ENCODE measurements around the gene LGR5.

Gene LGR5, protein sequence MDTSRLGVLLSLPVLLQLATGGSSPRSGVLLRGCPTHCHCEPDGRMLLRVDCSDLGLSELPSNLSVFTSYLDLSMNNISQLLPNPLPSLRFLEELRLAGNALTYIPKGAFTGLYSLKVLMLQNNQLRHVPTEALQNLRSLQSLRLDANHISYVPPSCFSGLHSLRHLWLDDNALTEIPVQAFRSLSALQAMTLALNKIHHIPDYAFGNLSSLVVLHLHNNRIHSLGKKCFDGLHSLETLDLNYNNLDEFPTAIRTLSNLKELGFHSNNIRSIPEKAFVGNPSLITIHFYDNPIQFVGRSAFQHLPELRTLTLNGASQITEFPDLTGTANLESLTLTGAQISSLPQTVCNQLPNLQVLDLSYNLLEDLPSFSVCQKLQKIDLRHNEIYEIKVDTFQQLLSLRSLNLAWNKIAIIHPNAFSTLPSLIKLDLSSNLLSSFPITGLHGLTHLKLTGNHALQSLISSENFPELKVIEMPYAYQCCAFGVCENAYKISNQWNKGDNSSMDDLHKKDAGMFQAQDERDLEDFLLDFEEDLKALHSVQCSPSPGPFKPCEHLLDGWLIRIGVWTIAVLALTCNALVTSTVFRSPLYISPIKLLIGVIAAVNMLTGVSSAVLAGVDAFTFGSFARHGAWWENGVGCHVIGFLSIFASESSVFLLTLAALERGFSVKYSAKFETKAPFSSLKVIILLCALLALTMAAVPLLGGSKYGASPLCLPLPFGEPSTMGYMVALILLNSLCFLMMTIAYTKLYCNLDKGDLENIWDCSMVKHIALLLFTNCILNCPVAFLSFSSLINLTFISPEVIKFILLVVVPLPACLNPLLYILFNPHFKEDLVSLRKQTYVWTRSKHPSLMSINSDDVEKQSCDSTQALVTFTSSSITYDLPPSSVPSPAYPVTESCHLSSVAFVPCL

DNA sequence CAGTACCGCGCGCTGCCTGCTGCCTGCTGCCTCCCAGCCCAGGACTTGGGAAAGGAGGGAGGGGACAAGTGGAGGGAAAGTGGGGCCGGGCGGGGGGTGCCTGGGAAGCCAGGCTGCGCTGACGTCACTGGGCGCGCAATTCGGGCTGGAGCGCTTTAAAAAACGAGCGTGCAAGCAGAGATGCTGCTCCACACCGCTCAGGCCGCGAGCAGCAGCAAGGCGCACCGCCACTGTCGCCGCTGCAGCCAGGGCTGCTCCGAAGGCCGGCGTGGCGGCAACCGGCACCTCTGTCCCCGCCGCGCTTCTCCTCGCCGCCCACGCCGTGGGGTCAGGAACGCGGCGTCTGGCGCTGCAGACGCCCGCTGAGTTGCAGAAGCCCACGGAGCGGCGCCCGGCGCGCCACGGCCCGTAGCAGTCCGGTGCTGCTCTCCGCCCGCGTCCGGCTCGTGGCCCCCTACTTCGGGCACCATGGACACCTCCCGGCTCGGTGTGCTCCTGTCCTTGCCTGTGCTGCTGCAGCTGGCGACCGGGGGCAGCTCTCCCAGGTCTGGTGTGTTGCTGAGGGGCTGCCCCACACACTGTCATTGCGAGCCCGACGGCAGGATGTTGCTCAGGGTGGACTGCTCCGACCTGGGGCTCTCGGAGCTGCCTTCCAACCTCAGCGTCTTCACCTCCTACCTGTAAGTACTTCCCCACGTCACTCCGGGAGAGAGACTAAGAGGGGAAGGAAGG lies at the start of gene LGR5:
Gene LGR5 (plus strand): TSS at position 186 of the 732 bp plus-strand sequence. CDS start 283 bp downstream, at position 469.
- no peak for DNase-seq (ENCODE audit: low read depth in 2 of 2, low spot score in 1 of 2)

DNA sequence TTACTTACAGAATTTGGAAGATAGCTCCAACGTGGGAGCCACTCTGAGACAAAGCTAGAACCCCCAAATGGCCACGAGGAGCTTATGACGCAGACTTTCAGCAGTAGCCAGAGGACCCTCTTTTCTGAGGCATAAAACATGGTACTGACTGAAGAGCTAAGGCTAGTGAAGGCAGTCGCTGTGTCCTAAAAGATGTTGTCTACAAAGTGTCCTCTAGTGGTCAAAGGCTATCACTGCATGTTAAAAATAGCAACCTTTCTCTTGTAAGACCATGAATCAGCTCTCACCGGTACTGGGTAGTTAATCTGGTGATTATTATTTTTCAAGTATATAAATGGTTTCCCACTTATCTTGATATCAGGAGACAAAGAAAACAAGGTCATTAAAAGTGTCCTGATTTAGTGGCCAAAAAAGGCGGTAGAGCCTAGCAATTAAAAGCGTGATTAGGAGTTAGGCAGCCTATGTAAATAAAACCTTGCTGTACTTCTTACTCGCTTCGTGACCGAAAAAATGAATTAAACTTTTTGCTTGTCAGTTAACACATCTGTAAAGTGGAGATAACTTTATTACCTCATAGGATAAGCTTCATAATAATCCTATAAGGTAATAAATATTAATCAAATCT lies 47.0 kb upstream of the LGR5 start:
- no peak for DNase-seq (ENCODE audit: low read depth in 2 of 2, low spot score in 1 of 2)

GRCh38 chr12:71393625-71394024 lies 46.0 kb upstream of the LGR5 start:
- DNase-seq (ENCODE audit: low read depth in 2 of 2, low spot score in 1 of 2), result no peak

DNA sequence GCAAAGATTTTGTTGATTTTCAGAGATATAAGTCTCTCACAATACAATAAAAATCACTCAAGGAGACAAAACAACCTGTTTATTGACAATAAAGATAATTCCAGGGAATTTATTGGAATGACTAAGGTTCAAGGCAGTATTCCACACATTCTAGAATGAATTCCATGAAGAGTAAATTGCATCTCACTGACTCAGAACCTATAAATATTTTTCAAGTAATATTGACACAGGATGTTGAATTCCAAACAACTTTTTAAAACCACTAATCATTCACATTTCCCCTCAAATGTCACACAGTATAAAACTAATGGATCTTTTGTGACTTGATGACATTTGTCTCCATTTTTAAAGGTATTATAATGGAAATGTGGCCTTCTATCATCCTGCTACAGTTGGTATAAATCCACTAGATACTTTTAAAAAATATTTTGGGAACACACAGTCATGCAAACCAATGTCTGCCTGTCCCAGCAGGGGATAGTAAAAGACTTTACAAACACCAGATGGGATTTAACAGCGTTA lies 42.1 kb upstream of the LGR5 start:
- no peak for DNase-seq (ENCODE audit: low read depth in 2 of 2, low spot score in 1 of 2)

DNA sequence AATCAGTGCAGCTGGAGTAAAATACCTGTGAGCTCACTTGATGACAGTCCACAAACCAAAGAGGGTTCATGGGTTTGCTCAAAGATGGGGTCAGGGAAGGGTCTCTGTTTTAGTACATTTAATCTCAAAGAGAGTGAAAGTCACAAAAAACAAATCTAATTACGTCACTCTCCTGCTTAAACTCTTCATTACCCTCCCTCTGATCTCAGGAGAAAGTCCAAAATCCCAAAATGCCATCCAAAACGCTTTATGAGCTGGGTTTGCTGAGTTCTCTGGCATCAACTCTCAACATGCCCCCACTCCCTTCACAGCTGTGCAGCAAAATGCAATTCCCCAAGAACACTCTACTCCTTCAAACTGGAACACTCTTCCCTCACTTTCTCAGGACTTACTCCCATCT lies 40.4 kb upstream of the LGR5 start:
- no peak for DNase-seq (ENCODE audit: low read depth in 2 of 2, low spot score in 1 of 2)

DNA sequence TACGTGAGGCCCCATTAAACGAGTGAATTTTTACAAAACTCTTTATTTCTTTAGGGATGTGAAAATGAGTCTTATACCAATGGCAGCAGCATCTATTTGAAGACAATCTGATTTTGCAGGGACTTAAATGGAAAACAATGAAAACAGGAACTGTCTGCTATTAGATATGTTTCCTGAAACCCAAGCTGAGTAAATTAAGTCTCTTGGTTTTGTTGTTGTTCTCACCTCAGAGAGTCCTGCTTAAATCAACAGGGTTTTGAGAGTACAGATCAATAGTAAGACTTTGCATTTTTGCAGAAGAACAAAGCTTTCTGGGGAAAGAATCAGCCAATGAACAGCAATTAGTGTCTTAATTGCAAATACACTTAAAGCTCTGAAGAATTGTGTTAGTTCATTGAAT lies 39.1 kb upstream of the LGR5 start:
- DNase-seq (ENCODE audit: low read depth in 2 of 2, low spot score in 1 of 2), result no peak

DNA sequence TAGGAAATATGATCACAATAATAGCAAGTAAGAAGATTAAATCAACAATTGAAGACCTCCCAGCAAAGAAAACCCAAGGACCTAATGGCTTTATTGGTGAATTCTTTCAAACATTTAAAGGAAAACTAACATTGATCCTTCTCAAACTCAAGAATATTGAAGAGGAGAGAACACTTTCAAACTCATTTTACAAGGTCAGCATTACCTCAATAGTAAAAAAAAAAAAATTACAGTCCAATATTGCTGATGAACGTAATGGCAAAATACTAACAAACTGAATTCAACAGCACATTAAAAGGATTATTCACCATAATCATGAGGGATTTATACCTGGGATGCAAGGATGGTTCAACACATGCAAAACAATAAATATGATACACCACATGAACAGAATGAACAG lies 33.7 kb upstream of the LGR5 start:
- no peak for DNase-seq (ENCODE audit: low read depth in 2 of 2, low spot score in 1 of 2)

DNA sequence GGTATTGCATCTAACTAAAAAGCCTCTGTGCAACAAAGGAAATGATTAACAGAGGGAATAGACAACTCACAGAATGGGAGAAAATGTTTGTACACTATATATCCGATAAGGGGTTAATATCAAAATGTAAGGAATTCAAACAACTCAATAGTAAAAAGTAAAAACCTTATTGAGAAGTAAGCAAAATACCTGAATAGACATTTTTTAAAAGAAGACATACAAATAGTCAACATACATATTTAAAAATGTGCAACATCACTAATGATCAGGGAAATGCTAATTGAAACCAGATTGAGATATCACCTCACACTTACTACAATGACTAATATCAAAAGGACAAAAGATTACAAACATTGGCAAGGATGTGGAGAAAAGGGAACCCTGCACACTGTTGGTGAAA lies 31.9 kb upstream of the LGR5 start:
- DNase-seq (ENCODE audit: low read depth in 2 of 2, low spot score in 1 of 2), result no peak

GRCh38 chr12:71410844-71411243 lies 28.8 kb upstream of the LGR5 start:
- DNase-seq (ENCODE audit: low read depth in 2 of 2, low spot score in 1 of 2), result no peak

- no peak for DNase-seq (ENCODE audit: low read depth in 2 of 2, low spot score in 1 of 2)
Observed at GRCh38 chr12:71411635-71412034, 28.0 kb upstream of the LGR5 start.

- DNase-seq (ENCODE audit: low read depth in 2 of 2, low spot score in 1 of 2), result no peak
Observed at GRCh38 chr12:71415336-71416231, 24.0 kb upstream of the LGR5 start.

GRCh38 chr12:71417181-71417580 lies 22.4 kb upstream of the LGR5 start:
- no peak for DNase-seq (ENCODE audit: low read depth in 2 of 2, low spot score in 1 of 2)

- DNase-seq (ENCODE audit: low read depth in 2 of 2, low spot score in 1 of 2), result no peak
Observed at GRCh38 chr12:71420775-71421406, 18.7 kb upstream of the LGR5 start.

DNA sequence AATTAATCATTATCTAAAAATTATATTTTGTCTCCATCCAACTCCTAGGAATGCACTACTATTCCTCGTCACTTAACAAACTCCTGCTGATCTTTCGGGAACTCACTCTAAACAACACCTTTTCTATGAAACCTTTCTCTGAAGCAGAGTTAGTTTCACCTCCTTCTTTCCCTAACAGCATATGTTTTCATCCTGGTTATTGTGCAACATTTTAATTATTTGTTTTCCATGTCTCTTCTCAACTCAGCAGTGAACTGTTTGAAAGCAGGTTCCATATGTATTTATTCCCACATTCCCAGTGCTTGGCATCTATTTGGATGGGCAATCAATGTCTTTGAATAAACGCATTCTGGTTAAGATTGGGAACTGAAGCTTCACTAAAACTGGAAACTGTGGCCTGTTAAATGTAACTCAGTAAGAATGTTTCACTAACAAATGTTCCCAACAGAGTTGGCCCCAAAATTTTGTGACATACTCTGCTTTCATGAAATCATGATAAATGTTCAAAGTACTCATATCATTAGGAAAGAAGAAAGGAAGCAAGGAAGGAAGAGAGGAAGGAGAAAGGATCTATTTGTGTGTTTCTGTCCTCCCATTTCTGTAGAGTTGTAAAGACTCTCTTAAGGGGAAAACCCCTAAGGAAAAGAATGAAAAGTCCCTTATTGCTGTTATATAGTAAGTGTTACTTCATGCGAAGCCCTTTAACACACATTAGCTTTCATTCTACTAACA lies 13.9 kb upstream of the LGR5 start:
- no peak for DNase-seq (ENCODE audit: low read depth in 2 of 2, low spot score in 1 of 2)

GRCh38 chr12:71426300-71427047 lies 13.1 kb upstream of the LGR5 start:
- no peak for DNase-seq (ENCODE audit: low read depth in 2 of 2, low spot score in 1 of 2)

DNA sequence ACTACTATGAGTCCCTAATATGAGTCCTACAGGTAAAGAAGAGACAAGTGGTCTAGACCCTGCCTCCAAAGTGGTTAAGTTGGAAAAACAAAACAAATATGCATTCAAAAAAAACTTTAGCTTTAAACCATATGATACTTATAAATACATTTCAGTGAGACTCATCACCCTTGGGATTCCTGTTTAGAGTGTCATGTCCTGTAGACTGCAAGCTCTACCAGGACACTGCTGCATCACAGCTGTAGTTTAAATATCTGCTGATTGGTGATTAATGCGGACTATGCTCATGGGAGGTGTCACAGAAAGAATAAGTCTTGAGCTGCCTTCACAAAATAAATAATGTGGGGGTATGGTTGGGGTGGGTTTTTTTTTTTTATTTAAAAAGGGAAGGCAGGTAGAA lies 8.8 kb upstream of the LGR5 start:
- no peak for DNase-seq (ENCODE audit: low read depth in 2 of 2, low spot score in 1 of 2)

DNA sequence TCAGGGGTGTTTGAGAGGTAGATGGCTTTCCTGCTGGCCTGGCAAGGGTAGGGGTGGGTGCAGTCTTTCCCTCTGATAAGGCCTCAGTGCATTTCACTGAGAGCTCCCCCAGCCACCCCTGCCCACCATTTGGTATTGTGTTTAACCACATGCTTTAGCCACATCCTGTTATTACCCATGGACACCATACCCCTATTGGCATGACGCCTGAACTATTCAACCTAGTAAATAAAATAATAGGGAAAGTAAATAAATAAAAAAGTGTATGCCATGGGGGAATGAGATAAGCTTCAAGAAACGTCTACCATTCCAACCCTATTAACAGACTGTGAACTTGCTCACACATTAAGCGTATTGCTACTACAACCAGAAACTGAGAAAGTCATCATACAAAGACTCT lies 7.6 kb upstream of the LGR5 start:
- no peak for DNase-seq (ENCODE audit: low read depth in 2 of 2, low spot score in 1 of 2)

DNA sequence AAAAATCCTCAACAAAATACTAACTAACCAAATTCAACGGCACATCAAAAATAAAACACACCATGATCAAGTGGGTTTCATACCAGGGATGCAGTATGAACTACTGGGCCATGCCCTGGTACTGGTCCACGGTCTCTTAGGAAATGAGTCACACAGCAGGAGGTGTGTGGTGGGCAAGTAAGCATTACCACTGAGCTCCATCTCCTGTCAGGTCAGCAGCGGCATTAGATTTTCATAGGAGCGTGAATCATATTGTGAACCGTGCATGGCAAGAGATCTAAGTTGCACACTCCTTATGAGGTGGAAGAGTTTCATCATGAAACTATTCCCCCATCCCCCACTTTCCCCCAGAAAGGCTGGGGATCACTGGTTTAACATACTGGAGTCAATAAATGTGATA lies 6.7 kb upstream of the LGR5 start:
- DNase-seq (ENCODE audit: low read depth in 2 of 2, low spot score in 1 of 2), result no peak
